A673 (cell line): ENCODE measurements around the gene CBLC.
"Not testable (repeated sequence)": the region's sequence is repeated elsewhere in the genome, so short reads cannot be mapped to it uniquely, and the experiment has no call there.

Experiments
- EZH2 ChIP-seq: fragments of 200-600 bp; sonication (generic); IDR thresholded peaks from 2 replicates; pipeline ENCODE4 v1.6.1; 2017; ENCODE audit warnings: borderline replicate concordance, low read depth, mild to moderate bottlenecking, mixed read lengths, antibody characterized with exemption, low read length; ENCODE audit not compliant: poor library complexity, severe bottlenecking
- TF ChIP-seq, protein P1 (sequence below): fragments of 300-800, 200-600 bp; sonication (generic); conservative IDR thresholded peaks from 2 replicates; pipeline ENCODE4 v1.5.1; 2017; ENCODE audit warnings: low read depth, mild to moderate bottlenecking, antibody characterized with exemption, low read length, moderate library complexity, mixed read lengths

DNA sequence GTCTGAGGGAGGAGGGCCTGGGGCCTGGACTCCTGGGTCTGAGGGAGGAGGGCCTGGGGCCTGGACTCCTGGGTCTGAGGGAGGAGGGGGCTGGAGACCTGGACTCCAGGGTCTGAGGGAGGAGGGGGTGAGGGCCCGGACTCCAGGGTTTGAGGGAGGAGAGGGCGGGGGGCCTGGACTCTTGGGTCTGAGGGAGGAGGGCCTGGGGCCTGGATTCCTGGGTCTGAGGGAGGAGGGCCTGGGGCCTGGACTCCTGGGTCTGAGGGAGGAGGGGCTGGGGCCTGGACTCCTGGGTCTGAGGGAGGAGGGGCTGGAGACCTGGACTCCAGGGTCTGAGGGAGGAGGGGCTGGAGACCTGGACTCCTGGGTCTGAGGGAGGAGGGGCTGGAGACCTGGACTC is 4.0 kb downstream of the CBLC start:
- TF ChIP-seq, protein P1, sequence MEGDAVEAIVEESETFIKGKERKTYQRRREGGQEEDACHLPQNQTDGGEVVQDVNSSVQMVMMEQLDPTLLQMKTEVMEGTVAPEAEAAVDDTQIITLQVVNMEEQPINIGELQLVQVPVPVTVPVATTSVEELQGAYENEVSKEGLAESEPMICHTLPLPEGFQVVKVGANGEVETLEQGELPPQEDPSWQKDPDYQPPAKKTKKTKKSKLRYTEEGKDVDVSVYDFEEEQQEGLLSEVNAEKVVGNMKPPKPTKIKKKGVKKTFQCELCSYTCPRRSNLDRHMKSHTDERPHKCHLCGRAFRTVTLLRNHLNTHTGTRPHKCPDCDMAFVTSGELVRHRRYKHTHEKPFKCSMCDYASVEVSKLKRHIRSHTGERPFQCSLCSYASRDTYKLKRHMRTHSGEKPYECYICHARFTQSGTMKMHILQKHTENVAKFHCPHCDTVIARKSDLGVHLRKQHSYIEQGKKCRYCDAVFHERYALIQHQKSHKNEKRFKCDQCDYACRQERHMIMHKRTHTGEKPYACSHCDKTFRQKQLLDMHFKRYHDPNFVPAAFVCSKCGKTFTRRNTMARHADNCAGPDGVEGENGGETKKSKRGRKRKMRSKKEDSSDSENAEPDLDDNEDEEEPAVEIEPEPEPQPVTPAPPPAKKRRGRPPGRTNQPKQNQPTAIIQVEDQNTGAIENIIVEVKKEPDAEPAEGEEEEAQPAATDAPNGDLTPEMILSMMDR, result not testable (repeated sequence)
- TF ChIP-seq EZH2, result not testable (repeated sequence)
